ENCODE results near the gene ZNF579.

ZNF579 gene

GRCh38 chr19:55617426-55617825, 36.8 kb upstream of the ZNF579 start:
- in situ Hi-C loops (cut with MboI; ENCODE audit: low sequenced_read_pairs) = no loop called here
- H3K9me3 ChIP-seq = no peaks in the 10 kb centered on the region
- H3K4me3 ChIP-seq = no peak overlapping the region
- peaks cover 16% of the 10 kb centered on the region for H3K36me3 ChIP-seq (replicated peaks)
- H3K27me3 ChIP-seq (ENCODE audit: low read depth) = no peaks in the 10 kb centered on the region
- H3K4me1 ChIP-seq = no peaks in the 10 kb centered on the region
- DNase-seq (ENCODE audit: low spot score in 2 of 2) = no peak

DNA sequence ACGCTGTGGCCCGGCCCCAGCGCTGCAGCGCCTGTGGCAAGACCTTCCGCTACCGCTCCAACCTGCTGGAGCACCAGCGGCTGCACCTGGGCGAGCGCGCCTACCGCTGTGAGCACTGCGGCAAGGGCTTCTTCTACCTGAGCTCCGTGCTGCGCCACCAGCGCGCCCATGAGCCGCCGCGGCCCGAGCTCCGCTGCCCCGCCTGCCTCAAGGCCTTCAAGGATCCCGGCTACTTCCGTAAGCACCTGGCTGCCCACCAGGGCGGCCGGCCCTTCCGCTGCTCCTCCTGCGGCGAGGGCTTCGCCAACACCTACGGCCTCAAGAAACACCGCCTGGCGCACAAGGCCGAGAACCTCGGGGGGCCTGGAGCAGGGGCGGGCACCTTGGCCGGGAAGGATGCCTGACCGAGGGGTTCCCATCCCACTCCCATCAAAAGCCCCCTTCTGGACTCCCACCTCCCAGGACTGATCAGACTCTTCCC, 35.8 kb upstream of the ZNF579 start:
- no peaks in the 10 kb centered on the region for H3K9me3 ChIP-seq
- no peak for DNase-seq (ENCODE audit: low spot score in 2 of 2)
- no peaks in the 10 kb centered on the region for H3K27me3 ChIP-seq (ENCODE audit: low read depth)
- in situ Hi-C loops (cut with MboI; ENCODE audit: low sequenced_read_pairs) = no loop called here
- no peak overlapping the region for H3K4me3 ChIP-seq
- peaks cover 16% of the 10 kb centered on the region for H3K36me3 ChIP-seq (replicated peaks)
- no peaks in the 10 kb centered on the region for H3K4me1 ChIP-seq

- Histone ChIP-seq H3K9me3 (no peaks in the 10 kb centered on the region), H3K4me3 (no peak overlapping the region), H3K36me3 (replicated peaks) (peaks cover 16% of the 10 kb centered on the region), H3K27me3 (ENCODE audit: low read depth) (no peaks in the 10 kb centered on the region), H3K4me1 (no peaks in the 10 kb centered on the region)
- DNase-seq (ENCODE audit: low spot score in 2 of 2) = no peak
- in situ Hi-C loops (cut with MboI; ENCODE audit: low sequenced_read_pairs) = no loop called here
These were observed 35.1 kb upstream of the ZNF579 start for GRCh38 chr19:55615543-55616394.

DNA sequence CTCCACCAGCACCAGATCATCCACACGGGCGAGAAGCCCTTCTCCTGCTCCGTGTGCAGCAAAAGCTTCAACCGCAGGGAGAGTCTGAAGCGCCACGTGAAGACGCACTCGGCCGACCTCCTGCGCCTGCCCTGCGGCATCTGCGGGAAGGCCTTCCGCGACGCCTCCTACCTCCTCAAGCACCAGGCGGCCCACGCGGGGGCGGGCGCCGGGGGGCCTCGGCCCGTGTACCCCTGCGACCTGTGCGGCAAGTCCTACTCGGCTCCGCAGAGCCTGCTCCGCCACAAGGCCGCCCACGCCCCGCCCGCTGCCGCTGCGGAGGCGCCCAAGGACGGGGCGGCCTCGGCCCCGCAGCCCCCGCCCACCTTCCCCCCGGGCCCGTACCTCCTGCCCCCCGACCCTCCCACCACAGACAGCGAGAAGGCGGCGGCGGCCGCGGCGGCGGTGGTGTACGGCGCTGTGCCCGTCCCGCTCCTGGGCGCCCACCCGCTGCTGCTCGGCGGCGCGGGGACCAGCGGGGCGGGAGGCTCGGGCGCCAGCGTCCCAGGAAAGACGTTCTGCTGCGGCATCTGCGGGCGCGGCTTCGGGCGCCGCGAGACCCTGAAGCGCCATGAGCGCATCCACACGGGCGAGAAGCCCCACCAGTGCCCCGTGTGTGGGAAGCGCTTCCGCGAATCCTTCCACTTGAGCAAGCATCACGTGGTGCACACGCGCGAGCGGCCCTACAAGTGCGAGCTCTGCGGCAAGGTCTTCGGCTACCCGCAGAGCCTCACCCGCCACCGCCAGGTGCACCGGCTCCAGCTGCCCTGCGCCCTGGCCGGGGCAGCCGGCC, 34.3 kb upstream of the ZNF579 start:
- H3K36me3 ChIP-seq (replicated peaks) = peaks cover 17% of the 10 kb centered on the region
- in situ Hi-C loops (cut with MboI; ENCODE audit: low sequenced_read_pairs) = no loop called here

DNA sequence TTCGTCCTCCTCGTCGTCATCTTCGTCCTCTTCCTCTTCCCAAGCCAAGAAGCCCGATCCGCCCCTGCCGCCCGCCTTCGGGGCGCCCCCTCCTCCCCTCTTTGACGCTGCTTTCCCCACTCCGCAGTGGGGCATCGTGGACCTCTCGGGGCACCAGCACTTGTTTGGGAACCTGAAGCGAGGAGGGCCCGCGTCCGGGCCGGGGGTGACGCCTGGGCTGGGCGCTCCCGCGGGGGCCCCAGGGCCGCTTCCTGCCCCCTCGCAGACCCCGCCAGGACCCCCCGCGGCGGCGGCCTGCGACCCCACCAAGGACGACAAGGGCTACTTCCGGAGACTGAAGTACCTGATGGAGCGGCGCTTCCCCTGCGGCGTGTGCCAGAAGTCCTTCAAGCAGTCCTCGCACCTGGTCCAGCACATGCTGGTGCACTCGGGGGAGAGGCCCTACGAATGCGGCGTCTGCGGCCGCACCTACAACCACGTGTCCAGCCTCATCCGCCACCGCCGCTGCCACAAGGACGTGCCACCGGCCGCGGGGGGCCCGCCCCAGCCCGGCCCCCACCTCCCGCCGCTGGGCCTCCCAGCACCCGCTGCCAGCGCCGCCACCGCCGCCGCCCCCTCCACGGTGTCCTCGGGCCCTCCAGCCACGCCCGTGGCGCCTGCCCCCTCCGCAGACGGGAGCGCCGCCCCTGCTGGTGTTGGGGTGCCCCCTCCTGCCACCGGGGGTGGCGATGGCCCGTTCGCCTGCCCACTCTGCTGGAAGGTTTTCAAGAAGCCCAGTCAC, 33.5 kb upstream of the ZNF579 start:
- in situ Hi-C loops (cut with MboI; ENCODE audit: low sequenced_read_pairs) = no loop called here
- no peaks in the 10 kb centered on the region for H3K9me3 ChIP-seq
- peaks cover 23% of the 10 kb centered on the region for H3K36me3 ChIP-seq (replicated peaks)
- no peak for DNase-seq (ENCODE audit: low spot score in 2 of 2)
- no peaks in the 10 kb centered on the region for H3K27me3 ChIP-seq (ENCODE audit: low read depth)
- no peaks in the 10 kb centered on the region for H3K4me1 ChIP-seq
- no peak overlapping the region for H3K4me3 ChIP-seq

More for the DNA sequence above, 34.3 kb upstream of the ZNF579 start:
- DNase-seq (ENCODE audit: low spot score in 2 of 2) = no peak
- H3K4me1 ChIP-seq = no peaks in the 10 kb centered on the region
- H3K4me3 ChIP-seq = no peak overlapping the region
- no peaks in the 10 kb centered on the region for H3K9me3 ChIP-seq
- no peaks in the 10 kb centered on the region for H3K27me3 ChIP-seq (ENCODE audit: low read depth)

- no peak overlapping the region for H3K4me3 ChIP-seq
- DNase-seq (ENCODE audit: low spot score in 2 of 2) = no peak
- no peaks in the 10 kb centered on the region for H3K9me3 ChIP-seq
- H3K36me3 ChIP-seq (replicated peaks) = peaks cover 24% of the 10 kb centered on the region
- no peaks in the 10 kb centered on the region for H3K4me1 ChIP-seq
- no peaks in the 10 kb centered on the region for H3K27me3 ChIP-seq (ENCODE audit: low read depth)
- in situ Hi-C loops (cut with MboI; ENCODE audit: low sequenced_read_pairs) = no loop called here
These were observed 32.7 kb upstream of the ZNF579 start for GRCh38 chr19:55613396-55613795.

- no peak for DNase-seq (ENCODE audit: low spot score in 2 of 2)
- Histone ChIP-seq H3K9me3 (no peaks in the 10 kb centered on the region), H3K36me3 (replicated peaks) (peaks cover 20% of the 10 kb centered on the region), H3K27me3 (ENCODE audit: low read depth) (no peaks in the 10 kb centered on the region), H3K4me1 (no peaks in the 10 kb centered on the region), H3K4me3 (no peak overlapping the region)
- in situ Hi-C loops (cut with MboI; ENCODE audit: low sequenced_read_pairs) = no loop called here
These were observed 31.5 kb upstream of the ZNF579 start for GRCh38 chr19:55611983-55612645.

DNA sequence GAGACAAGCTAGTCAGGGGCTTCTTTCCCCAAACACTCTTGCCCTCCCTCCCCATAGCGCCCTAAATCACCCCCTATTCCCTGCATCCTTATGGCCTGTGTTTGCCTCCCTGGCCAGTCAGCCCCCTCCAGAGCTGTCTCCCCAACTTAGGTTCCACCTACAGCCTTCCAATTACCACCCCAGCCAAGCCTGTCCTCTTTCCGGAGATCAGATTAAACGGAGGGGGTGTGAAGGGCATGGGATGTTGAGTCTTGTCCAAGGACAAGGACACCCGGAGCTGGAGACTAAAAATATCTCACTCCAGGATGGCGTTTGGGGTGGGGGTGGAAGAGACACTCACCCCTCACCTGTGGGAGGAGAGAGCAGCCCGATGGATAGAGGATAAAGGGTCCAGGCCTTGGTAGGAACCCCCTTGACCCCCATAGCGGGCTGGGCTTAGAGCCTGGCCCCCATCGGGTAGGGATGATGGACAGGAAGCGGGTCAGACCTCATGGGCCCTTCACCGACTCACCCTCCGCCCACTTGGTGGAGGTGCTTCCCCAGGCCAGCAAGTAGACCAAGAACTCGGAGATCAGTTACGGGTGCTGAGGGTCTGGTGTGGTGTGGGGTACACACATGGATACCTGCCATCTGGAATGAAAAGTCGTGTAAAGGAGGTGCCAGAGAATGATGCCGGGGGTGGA, 30.8 kb upstream of the ZNF579 start:
- H3K27me3 ChIP-seq (ENCODE audit: low read depth) = no peaks in the 10 kb centered on the region
- no peak for DNase-seq (ENCODE audit: low spot score in 2 of 2)
- H3K36me3 ChIP-seq (replicated peaks) = peaks cover 16% of the 10 kb centered on the region
- no peak overlapping the region for H3K4me3 ChIP-seq
- in situ Hi-C loops (cut with MboI; ENCODE audit: low sequenced_read_pairs) = no loop called here
- H3K9me3 ChIP-seq = no peaks in the 10 kb centered on the region
- no peaks in the 10 kb centered on the region for H3K4me1 ChIP-seq

- DNase-seq (ENCODE audit: low spot score in 2 of 2) = no peak
- Histone ChIP-seq H3K27me3 (ENCODE audit: low read depth) (no peaks in the 10 kb centered on the region), H3K4me3 (no peak overlapping the region), H3K4me1 (peaks cover 5% of the 10 kb centered on the region; the same call in 1 of the 2 replicates), H3K9me3 (no peaks in the 10 kb centered on the region), H3K36me3 (replicated peaks) (peaks cover 7% of the 10 kb centered on the region)
- in situ Hi-C loops (cut with MboI; ENCODE audit: low sequenced_read_pairs) = no loop called here
These were observed 28.7 kb upstream of the ZNF579 start for GRCh38 chr19:55609326-55609725.

DNA sequence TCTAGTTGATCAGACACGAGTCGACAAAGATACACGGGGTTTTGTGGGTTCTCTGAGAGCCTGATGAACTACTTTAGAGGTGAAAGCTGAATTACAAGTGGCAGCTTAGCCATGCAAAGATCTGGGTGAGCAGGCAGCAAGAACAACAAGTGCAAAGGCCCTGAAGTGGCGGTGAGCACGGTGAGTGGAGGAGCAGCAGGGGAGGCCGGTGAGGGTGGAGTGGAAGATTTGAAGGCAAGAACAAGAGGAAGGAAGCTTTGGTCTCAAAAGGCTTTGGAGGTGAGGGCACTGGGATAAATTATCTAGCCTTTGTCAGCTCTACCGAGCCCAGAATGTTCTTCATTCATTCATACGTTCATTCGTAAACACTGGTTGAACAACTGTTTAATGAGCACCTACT, 26.2 kb upstream of the ZNF579 start:
- Histone ChIP-seq H3K4me1 (peaks cover 5% of the 10 kb centered on the region; the same call in 1 of the 2 replicates), H3K27me3 (ENCODE audit: low read depth) (no peaks in the 10 kb centered on the region), H3K4me3 (peak overlapping the region; percentile 56; the same call in 1 of the 2 replicates), H3K36me3 (replicated peaks) (peaks cover 7% of the 10 kb centered on the region), H3K9me3 (no peaks in the 10 kb centered on the region)
- in situ Hi-C loops (cut with MboI; ENCODE audit: low sequenced_read_pairs) = no loop called here
- DNase-seq (ENCODE audit: low spot score in 2 of 2) = no peak

DNA sequence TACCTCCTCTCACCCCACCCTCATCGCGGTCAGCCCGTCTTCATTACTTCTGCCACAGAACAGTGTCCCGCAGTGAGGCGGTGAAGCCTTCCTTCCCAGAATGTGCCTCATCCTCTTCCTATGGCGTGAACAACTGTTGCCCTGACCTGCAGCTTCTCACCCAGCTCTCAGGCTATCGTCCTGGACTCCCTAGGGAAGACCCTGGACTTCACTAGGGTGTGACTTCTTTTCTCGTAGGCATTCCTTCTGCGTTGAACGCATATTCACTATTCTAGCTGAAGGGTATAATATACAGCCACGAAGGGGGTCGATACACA, 25.8 kb upstream of the ZNF579 start:
- H3K4me3 ChIP-seq = peak overlapping the region; percentile 56
- peaks cover 7% of the 10 kb centered on the region for H3K36me3 ChIP-seq (replicated peaks)
- in situ Hi-C loops (cut with MboI; ENCODE audit: low sequenced_read_pairs) = no loop called here
- H3K4me1 ChIP-seq = peaks cover 5% of the 10 kb centered on the region; the same call in 1 of the 2 replicates
- H3K27me3 ChIP-seq (ENCODE audit: low read depth) = no peaks in the 10 kb centered on the region
- no peaks in the 10 kb centered on the region for H3K9me3 ChIP-seq
- DNase-seq (ENCODE audit: low spot score in 2 of 2) = no peak

DNA sequence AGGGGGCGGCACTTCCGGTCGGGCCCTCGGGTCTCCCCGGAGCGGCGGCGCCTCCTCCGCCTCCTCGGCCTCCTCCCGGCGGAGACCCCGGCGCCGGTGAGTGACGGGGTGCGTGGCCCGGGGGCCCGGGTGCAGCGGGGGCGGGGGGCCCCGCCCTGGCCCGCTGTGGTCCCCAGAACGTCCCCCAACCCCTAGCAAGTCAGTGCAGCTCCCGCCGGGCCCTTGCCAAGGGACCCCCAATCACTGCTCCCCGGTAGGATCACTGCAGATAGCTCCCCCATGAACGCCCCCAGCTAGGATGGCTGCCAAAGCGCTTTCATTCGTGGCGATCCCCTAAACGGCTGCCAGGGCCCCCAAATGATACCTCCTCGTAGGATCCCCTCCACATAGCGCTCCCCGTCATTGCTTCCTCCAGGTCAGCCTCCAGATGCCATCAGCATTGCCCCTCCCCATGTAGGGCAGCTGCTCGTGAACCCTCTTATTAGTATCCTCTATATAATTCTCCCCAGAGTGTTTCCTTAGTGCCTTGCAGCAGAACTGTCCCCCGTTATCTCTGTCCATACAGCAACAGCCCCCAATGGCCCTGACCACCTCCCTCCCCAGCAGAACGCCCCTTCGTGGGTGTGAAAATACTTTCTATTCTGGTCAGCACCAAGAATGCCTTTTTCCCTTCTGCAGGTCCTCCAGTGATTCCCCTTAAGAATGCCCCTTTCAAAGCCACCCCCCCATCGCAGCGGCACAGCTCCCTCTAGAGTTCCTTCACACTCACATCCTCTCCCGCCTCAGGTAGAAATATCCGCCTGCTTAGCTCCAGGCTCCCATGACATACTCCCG, 25.2 kb upstream of the ZNF579 start, which contains the start of gene ZNF865:
ZNF865 (plus strand) TSS at position 11 of the 834 bp plus-strand sequence. CDS start 7,972 bp downstream, outside the sequence.
- no peaks in the 10 kb centered on the region for H3K9me3 ChIP-seq
- peaks cover 8% of the 10 kb centered on the region for H3K4me1 ChIP-seq
- DNase-seq (ENCODE audit: low spot score in 2 of 2) = peak; percentile 90
- H3K4me3 ChIP-seq = peak within 1 kb of the TSS; percentile 56
- H3K36me3 ChIP-seq (replicated peaks) = peaks cover 7% of the 10 kb centered on the region
- H3K27me3 ChIP-seq (ENCODE audit: low read depth) = no peaks in the 10 kb centered on the region
- in situ Hi-C loops (cut with MboI; ENCODE audit: low sequenced_read_pairs) = no loop called here
